ENCODE results near the gene CHD8.
"Not testable (repeated sequence)": the region's sequence is repeated elsewhere in the genome, so short reads cannot be mapped to it uniquely, and the experiment has no call there.

Gene CHD8

GRCh38 chr14:21437063-21437901, 18.6 kb downstream of the CHD8 start:
- peak; percentile 96 for DNase-seq

- no peak for DNase-seq
These were observed 19.3 kb downstream of the CHD8 start for GRCh38 chr14:21436567-21437062.

GRCh38 chr14:21431126-21431525, 24.8 kb downstream of the CHD8 start:
- DNase-seq: no peak

- DNase-seq: no peak
These were observed 27.0 kb downstream of the CHD8 start for GRCh38 chr14:21428930-21429329.

GRCh38 chr14:21426692-21427091, 29.2 kb downstream of the CHD8 start:
- DNase-seq: no peak

- DNase-seq: no peak
These were observed 36.4 kb downstream of the CHD8 start for GRCh38 chr14:21419528-21419927.

- no peak for DNase-seq
These were observed 40.6 kb downstream of the CHD8 start for GRCh38 chr14:21415329-21415728.

GRCh38 chr14:21414137-21414631, 41.7 kb downstream of the CHD8 start:
- no peak for DNase-seq

GRCh38 chr14:21408147-21408546, 47.8 kb downstream of the CHD8 start:
- peak; percentile 27 for DNase-seq

- DNase-seq: no peak
These were observed 49.7 kb downstream of the CHD8 start for GRCh38 chr14:21406213-21406612.

GRCh38 chr14:21405097-21405496, 50.8 kb downstream of the CHD8 start:
- no peak for DNase-seq

- DNase-seq: no peak
These were observed 56.5 kb downstream of the CHD8 start for GRCh38 chr14:21399311-21399870.

GRCh38 chr14:21398901-21399300, 57.0 kb downstream of the CHD8 start:
- DNase-seq: no peak

- DNase-seq: no peak
These were observed 60.5 kb downstream of the CHD8 start for GRCh38 chr14:21395450-21395849.

GRCh38 chr14:21385188-21385904, 70.6 kb downstream of the CHD8 start:
- DNase-seq: no peak

GRCh38 chr14:21384494-21384851, 71.5 kb downstream of the CHD8 start:
- no peak for DNase-seq

- peak; percentile 95 for DNase-seq
These were observed 72.0 kb downstream of the CHD8 start, which contains the start of gene SUPT16H for GRCh38 chr14:21383848-21384493. SUPT16H (minus strand) TSS chr14:21384019; CDS start chr14:21383927, 92 bp downstream.

GRCh38 chr14:21382886-21383847, 72.8 kb downstream of the CHD8 start:
- DNase-seq: peak; percentile 2

- DNase-seq: no peak
These were observed 73.8 kb downstream of the CHD8 start for GRCh38 chr14:21382095-21382494.

GRCh38 chr14:21379338-21379737, 76.6 kb downstream of the CHD8 start:
- DNase-seq: no peak

- DNase-seq: no peak
These were observed 81.9 kb downstream of the CHD8 start for GRCh38 chr14:21373980-21374379.

GRCh38 chr14:21372814-21373213, 83.1 kb downstream of the CHD8 start:
- DNase-seq: not testable (repeated sequence)

All from amniotic stem cell (primary cell).